Stimulated activated naive CD8-positive, alpha-beta T cell treated with anti-CD3 and anti-CD28 coated beads, Interleukin-15, Interleukin-2, amounts not matched to agents 100 U/mL and 50 U/mL, for 24 hours (primary cell): Measurements from ENCODE around the gene NECAB2.

ENCODE experiments used
- ATAC-seq: fragments of 150-1000 bp; cut with Tn5 transposase; one replicate; pipeline ENCODE4 v1.10.0; 2021
- DNase-seq: peaks from one replicate; pipeline ENCODE4 v3.0.0; 2021

The NECAB2 gene

DNA sequence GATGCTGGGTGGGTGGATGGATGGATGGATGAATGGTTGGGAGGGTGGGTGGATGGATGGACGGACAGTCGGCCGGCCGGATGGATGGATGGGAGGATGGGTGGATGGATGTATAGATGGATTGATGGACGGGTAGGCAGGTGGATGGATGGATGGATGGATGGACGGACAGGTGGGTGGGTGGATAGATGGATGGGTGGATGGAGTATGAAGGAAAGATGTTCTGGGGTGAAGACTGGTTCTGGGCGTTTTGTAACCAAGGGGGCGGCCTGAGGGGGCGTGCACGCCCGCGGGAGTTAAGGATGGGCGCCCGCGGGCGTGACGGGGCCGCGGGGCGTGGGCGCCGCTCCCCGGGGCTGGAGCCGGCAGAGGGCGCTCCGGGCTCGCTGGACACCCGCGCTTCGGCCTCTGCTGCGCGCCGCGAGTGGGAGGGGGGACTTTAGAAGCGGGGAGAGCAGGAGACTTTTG lies at the start of gene NECAB2:
NECAB2 (plus strand) TSS at position 407 of the 468 bp plus-strand sequence. CDS start 405 bp downstream, outside the sequence.
- peak; percentile 25 for ATAC-seq
- DNase-seq: peak; percentile 64

DNA sequence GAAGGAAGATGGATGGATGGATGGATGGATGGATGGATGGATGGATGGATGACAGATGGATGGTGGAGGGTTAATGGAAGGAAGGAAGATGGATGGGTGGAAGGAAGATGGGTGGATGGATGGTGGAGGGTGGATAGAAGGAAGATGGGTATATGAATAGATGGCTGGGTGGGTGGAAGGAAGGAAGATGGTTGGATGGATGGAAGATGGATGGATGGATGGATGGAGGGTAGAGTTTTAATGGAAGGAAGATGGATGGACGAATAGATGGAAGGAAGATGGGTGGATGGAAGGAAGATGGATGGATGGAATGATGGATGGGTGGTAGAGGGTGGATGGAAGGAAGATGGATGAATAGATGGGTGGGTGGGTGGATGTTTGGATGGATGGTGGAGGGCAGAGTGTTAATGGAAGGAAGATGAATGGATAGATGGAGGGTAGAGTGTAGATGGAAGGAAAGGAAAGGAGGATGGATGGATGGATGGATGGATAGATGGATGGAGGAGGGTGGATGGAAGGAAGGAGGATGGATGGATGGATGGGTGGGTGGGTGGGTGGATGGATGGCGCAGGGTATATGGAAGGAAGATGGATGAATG lies 47.1 kb upstream of the NECAB2 start:
- DNase-seq (no peak), ATAC-seq (no peak)

DNA sequence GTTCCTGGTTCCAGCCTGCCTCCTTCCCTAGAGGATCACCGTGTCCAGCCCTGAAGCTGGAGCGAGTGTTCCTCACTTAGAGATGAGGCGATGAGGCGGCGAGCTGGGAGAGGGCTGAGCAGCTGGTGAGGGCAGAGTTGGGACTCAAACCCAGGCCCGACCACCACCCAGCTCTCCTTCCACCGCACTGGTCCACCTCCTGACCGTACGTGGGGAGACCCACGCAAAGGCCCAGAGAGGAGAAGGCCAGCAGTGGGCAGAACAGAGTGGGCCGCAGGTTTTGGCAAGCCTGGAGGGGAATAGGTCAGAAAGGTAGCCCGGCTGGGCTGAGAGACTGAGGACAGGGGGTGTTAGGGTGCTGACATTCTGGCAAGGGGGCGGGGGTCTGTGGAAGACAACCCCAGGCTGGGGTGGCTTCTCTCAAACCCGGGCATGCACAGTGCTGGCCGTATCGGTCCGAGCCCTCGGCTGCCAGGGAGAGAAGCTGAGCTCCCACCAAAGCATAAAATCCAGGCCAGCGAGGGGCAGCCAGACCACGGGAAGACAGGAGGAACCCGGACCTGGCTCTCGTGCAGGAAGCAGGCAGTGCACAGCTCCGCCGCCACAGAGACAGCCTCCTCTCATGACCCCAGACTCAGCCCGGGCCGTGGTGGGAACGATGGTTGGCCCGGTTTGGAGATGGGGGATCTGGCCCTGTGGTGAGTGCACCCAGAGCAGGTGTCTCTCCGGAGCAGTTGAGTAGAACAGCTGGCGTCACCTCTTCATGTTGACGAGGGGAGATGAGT lies 44.3 kb upstream of the NECAB2 start:
- DNase-seq: no peak
- ATAC-seq: no peak

DNA sequence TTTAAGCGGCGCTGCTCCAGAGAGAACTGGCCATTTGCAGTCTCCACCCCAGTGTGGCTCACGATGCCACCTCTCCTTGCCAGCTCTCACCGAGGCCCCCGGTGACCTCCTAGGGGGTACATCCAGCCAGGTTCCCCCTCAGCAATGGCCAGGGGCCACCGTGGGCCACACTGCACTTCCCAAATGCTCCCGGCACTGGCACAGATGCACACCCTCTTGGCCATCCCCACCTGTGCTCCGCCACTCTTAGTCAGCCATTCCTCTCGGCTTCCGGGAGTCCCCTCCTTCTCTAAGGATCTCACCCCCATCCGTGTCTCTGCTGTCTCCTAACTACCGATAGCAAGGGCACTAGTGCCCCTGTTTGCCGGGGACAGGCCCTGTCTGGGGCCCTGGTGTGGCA lies 43.4 kb upstream of the NECAB2 start:
- ATAC-seq (no peak), DNase-seq (no peak)

DNA sequence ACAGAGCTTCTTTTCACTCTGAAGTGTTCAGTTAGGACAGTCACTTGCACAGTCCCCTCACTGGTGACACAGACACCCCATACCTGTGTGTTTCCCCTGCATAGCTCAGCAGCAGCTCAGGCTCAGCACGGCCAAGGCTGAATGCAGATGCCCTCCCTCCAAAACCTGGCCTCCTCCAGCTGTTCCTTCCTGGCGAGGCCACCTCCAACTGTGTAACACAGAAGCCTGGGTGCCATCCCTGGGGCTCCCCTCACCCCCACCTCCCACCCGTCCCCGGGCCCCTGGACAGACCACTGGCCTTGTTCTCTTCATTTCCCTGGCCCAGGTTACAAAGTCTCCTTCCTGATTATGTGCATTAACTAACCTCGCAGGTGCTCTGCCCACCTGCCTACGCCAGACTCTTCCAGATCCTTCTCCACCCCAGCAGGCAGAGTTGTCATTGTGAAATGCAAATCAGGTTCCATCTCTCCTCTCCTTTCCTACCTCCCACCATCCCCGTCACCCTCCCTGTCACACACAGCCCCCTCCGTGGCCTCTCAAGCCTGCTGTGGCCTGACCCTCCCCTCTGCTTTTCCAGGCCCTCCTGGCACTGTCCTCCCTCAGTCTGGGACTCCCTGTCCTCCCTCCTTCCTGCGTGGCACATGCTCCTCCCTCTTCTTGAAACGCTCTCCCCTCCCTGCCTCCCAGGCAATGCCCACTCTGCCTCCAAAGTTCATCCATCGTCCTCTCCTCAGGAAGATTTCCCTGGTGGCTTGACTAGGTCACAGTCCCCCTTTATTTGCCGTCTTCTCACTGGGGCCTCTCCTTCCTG lies 42.7 kb upstream of the NECAB2 start:
- no peak for DNase-seq
- ATAC-seq: no peak

DNA sequence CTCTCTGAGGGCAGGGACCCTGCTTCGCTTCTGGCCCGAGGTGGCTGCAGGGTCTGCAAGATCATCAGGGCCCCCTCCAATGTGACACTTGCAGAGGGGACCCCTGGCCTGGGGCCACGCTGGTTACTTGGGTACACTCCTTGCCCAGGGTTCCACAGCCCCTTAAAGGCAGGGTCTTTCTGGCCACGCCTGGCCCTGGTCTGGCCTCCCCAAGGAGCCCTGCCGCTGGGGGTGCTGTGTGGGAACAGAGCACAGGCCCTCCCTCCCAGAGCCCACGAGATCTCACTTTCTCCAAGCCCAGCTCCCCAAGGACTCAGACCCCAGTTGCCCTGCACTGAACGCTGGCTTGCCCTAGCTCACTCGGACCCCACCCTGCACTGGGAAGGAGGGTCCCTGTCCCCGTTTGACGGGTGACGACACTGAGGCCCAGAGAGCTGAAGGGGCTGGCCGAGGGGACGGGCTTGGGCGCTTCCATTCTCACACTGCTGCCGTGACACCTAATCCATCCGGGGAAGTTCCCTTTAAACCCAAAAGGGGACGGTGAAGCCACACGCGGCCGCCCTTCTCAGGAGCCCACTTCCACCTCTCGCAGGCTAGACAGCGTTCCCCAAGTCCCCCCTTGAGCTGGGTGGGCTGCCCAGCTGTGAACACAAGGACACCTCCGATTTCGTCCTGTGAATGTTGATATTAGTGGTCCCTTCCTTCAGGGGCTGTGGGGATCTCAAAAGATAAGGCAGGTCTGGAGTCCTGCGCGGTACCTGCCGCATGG lies 41.9 kb upstream of the NECAB2 start:
- ATAC-seq (no peak), DNase-seq (no peak)

DNA sequence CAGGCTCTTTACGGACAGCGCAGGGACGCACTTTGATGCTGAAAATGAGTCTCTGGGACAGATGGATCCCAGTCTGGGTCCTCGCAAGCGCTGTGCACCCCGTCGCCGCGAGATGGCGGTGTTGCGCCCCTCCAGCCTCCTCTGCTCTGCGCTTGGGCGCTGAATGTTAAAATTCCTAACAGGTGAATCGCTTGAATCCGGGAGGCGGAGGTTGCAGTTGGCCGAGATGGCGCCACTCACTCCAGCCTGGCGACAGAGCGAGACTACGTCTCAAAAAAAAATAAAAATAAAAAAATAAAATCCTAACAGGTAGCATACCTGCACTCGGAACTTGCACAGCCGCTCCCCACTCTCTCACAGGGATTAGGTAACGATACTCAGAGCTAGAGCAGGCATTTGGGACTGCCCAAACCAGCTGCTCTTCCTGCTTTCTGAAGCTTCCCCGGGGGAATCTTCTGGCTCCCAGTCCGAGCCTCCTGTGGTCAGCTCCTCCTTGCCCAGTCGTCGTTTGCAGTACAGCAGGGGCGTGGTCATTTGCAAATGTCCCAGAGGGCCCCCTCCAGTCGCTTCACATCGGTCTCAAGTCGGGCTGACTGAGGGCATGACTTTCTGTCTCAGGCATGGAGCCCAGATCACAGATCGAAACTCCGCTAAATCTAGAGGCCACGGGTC lies 41.2 kb upstream of the NECAB2 start:
- ATAC-seq (no peak), DNase-seq (peak; percentile 77)

DNA sequence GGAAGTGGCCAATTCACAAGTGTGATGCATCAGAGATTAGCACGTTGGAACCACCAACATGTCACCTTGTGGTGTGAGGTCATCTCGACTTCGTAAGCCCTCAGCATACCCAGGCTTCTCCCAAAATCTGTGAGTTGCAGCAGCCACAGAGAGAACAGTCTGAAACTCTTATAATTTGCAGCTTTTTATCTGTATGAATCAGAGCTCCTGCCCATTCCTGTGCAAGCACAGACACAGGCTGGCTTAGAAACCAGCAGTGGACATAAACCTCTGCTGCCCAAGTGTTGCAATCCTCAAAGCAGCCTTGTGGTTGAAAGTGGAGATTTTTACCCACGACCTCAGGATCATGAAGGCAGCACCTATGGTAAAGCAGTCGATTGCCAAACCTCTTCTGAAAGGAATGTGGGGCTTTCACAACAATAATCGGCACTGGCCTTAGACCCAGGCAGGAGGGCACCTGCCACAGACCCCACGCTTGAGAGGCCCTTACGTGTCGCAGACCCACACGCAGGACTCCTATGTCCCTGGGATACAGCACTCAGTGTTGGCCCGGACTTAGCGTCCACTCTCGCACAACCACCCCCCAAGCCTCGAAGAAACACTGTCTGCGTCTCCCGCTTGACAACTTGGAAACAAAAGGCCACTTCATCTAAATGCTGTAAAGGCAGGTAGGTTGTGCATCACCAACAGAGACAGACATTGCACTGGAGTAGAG lies 39.5 kb upstream of the NECAB2 start:
- DNase-seq (no peak), ATAC-seq (no peak)

DNA sequence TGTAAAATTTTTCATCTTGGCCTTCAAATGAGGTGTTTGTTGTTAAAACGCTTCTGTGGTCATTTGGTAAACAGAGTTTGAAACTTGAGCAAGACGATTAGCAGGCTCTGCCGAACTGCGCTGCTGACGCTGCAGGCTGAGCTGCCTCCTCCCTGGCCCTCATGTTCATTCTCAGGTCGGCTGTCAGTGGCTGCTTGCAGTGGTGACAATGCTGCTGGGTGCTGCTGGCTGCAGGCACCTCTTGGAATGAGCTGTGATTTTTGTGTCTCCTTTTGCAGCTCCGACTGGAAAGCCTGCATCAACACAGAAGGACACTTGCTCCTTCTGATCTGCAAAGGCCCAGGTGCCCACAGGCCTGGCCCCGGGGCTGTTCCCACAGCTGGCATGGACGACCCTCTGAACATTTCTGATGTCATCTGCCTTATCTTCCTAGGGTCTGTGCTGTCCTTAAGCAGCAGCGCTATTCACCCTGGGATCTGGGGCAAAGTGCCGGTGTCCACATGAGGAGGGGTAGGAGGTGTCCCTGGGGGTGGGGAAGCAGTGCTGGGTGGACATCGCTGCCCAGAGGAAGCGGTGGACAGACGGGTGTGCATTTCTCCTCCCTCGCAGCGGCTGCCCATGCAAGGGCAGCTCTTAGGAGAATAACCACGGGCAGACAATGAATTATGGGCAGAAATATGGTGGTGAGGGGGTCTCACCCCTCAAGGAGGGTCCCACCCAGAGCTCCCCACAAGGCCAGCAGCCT lies 38.1 kb upstream of the NECAB2 start:
- DNase-seq (no peak), ATAC-seq (no peak)

GRCh38 chr16:83930730-83931500 lies 37.1 kb upstream of the NECAB2 start:
- no peak for ATAC-seq
- DNase-seq: no peak

DNA sequence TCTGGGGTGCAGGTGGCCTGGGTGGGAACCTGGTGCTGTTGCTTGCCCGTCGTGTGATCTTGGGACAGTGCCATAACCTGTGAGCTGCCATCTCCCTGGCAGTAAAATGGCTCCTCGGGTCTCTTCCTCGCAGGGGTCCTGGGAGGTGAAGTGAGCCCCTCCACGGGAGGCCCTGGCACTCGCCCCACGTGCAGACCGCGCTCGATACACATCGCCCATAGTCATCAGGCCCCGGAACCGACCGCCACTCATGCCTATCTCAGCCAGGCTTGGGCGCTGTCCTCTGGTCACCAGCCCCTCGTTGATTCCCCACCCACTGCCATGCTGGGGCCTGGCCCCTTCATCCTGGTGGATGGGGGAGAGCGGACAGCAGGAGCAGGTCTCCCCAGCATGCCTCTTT lies 36.5 kb upstream of the NECAB2 start:
- DNase-seq: no peak
- no peak for ATAC-seq

GRCh38 chr16:83932304-83932703 lies 35.7 kb upstream of the NECAB2 start:
- ATAC-seq: no peak
- DNase-seq: no peak

DNA sequence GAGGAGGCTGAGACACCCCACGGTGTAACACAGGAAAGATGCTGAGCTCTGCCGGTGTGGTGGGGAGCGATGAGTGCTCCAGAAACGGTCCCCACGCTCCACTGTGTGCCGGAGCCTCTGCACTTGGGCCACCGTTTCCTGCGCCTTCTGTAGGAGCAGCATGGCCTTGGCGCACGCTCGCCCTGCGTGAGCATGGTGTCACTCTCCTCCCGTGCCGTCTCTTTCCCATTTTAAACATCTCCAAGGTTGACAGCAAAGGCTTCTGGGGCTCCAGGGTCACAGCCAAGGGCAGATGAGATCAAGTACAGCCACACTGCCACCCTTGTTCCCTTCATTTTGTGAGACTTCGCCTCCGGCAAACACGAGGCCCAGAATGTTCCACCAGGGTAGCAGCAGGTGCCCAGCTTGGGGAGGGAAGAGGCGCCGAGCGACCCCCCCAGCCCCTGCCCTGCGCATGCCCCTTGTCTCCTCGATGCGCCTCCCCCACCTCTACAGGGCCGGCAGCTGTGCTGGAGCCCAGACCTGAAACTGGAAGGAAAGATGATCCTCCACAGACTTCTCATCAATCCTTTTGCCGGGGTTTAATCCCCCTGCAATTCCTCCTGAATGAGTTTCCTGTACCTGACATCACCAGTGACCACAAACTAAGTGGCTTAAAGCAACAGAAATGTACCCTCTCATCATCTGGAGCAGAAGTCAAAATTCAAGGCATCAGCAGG lies 34.9 kb upstream of the NECAB2 start:
- DNase-seq (no peak), ATAC-seq (no peak)

DNA sequence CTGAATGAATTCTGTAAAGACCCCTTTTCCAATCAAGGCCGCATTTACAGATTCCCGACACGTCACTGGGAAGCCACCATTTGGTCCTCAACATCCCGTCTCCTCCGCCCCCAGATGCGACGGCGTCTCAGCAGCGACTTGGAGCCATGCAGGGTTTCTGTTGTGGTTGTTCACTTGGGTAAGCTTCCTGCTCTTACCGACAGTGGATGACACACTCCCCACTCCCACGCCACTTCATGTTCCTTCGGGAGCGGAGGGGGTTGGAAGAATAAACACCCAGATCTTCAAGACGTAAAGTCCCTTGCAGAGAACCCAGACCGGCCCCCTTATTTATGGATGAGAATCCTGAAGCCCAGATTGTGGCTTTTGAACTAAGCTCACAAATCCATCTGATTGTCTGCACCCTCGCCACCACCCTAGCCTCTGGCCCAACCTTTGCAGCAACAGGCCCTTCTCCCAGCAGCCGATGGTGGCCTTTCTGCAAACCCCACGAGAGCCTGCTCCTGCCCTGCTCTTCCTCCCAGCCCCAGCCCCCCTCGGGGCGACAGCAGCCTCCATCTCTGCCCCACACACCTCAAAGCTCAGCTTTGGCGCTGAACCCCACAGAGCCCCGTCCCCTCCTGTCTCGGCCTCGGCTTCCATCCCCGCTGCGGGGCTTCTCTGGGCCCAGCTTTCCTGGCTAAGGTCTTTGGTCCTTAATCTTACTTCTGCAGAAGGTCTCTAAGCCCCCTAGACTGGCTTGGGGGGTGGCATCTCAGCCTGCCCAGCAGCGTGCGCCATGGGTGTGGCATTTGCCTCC lies 34.0 kb upstream of the NECAB2 start:
- no peak for ATAC-seq
- no peak for DNase-seq

DNA sequence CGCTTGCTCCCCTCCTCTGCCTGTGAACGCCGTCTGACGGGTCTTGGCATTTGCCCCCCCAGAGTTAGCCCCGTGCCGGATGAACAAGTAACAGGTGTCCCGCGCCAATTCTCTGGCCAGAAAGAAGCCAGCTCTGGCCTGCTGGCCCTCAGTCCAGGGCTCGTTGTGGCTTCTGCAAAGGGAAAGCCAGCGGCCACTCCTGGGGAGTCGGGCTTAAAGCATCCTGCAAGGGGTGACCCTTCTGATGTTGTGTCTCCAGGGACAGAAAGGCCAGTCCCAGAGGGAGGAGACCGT lies 33.4 kb upstream of the NECAB2 start:
- DNase-seq (no peak), ATAC-seq (no peak)

DNA sequence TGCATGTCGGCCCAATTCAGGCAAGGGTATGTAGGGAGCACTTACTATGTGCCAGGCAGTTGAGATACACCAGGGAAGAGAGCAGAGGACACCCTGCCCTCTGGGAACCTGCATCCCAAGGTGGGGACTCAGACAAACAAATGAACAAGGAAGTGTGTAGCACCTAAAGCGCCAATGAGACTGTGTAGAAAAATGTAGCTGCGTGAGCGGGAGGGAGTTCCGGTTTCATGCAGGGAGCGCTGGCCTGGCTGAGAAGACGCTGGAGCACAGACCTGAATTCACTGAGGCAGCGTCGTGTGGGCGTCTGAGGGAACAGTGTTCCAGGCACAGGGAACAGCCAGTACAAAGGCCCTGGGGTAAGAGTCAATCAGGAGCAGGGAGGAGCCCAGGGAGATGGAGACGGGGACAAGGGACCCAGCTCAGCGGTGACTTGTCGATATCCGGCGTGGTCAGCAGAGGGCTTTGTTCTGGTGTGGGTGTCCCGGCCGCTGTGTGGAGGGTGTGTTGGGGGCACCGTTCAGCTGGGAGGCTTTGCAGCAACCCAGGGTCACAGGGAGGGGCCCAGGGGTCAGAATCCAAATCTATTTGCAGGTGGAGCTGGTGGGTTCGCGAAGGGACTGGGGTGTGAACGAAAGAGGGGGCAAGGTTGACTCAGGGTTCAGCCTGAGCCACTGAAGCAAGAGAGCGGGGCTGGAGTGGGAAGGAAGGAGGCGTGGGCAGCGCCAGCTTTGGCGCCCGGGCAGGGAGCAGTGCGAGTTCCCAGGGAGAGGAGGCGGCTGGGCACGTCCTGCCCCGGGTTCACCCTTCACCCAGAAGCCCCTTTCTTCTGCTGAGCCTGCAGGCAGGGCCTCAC lies 32.8 kb upstream of the NECAB2 start:
- ATAC-seq (no peak), DNase-seq (no peak)

GRCh38 chr16:83935858-83936255 lies 32.2 kb upstream of the NECAB2 start:
- ATAC-seq (no peak), DNase-seq (no peak)
